Stimulated activated CD4-positive, alpha-beta T cell treated with anti-CD3 and anti-CD28 coated beads, TNF-alpha, amount 100 ng/mL, for 4 hours (primary cell): ENCODE measurements around the gene TRAPPC5.

Experiments used
- DNase-seq, 3 experiments: peaks; one replicate each; pipeline ENCODE4 v3.0.0-alpha.2; 2020; ENCODE audit warnings: low read depth in 3 of 3

The TRAPPC5 gene

DNA sequence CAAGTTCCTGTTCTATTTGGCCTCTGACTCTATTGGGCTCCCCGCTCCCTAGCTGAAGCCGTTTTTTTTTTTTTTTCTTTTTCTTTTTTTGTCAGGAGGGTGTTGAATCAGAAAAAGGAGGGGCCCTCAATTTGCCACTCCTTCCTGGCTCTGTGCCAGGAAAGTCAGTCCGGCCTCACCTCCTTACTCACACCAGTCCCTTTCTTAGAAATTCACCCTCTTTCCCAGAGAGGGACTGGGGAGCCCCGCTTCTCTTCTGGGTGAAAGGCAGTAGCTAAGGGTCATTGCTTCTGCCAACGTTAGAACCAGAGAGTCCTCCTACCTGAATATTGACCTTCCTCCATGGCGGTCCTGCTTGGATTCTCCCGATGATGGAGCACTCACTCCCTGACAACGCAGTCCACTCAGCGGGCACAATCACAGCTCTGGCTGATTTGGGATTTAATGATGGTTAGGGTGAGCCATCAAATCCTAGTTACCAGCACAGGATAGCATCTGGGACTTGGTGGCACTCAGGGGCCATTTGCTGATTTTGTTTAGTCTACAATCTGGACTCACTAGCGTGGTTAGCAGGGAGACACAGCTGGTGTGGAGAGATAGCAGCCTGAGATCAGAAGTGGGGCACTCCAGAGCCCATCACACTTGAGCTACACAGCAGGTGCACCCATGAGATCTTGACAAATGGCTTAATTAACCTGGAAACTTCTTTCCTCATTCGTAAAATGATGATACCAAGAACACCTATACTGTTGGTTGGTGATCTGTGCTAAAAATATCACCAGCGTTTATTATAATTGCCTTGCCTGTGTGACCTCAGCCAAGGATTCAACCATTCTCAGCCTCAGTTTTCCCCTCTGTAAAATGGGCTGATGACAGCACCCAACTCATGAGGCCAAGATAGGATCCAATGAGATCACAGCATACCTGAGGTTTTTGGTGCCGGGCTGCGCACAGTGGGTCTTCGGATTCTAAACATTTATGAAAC, 19.1 kb downstream of the TRAPPC5 start:
- DNase-seq: no peak

DNA sequence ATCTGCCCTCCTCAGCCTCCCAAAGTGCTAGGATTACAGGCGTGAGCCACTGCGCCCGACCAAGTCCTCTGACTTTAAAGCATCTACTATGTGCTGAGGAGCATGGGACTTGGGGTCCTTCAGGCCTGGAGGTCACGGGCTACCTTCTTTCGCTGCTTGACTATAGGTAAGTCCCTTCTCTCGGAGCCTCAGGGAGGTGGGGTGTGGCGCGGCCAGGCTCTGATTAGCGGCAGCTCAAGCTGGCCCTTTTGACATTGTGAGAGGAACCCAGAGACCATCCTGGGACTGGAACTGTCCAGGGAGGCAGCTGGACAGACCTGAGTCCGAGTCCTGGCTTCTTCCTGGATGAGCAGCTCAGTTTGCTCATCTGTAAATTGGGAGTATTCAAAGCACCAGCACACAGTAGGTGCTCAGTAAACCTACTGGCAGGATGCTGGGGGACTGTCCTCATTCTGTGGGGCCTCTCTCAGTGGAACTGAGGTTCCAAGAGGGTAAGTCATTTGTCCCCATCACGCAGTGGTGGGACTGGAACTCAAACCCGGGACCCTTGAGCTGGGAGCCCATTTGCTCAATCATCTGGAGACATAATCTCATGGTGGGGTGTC, 20.5 kb downstream of the TRAPPC5 start:
- no peak for DNase-seq

DNA sequence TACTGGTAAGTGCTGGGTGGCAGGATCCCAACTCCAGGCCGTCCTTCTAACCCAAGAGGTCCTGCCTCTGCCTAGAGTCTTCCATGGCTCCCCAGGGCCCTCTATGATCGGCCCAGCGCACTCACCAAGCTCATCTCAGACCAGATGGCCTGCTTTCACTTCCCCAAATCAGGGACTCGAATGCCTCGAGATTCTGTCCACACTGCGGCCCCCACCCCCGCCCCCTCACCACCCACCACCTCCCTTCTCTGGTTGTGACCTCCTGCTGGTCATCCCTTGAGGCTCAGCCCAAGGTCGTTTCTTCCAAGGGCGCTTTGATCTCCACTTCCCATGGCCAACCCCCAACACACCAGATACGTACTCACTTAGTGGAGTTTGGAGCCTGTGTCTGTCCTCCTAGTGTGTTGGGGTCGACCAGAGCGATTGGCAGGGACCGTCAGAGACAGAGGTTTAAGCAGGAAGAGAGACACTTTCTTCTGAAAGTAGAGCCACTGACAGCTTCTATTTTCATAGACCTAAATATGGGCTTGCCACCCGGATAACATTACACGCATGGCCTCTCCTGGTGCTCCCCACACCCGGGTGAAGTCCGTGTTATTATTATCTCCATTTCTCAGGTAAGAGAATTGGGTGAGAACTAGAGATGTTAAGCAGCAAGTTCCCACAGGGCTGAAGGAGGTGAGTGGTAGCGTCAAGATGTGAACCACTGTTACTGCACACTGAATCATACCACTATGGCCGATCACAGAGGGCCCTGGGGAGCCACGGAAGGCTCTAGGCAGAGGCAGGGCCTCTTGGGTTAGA, 21.2 kb downstream of the TRAPPC5 start, which contains the start of gene FCER2:
TSS of gene FCER2 (minus strand) at position 478 of the 804 bp plus-strand sequence. CDS start 2,371 bp downstream, outside the sequence.
- DNase-seq: no peak

DNA sequence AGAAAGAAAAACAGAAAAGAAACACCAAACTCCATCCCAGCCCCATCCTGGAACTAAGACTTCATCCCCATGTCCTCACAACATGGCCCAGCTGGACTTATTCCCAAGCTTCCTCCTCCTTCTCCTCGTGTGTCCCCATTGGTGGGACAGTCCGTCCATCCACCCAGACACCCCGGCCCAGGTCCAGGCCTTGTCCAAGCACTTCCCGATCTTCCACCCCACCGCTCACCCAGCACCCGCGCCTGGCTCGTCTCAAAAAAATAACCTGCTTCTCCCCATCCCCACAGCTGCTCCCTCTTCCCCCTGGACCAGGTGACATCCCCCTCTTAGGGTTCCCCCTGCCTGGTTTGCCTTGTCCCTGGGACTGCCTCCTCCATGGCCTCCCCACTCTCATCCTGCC, 22.7 kb downstream of the TRAPPC5 start:
- DNase-seq: no peak

DNA sequence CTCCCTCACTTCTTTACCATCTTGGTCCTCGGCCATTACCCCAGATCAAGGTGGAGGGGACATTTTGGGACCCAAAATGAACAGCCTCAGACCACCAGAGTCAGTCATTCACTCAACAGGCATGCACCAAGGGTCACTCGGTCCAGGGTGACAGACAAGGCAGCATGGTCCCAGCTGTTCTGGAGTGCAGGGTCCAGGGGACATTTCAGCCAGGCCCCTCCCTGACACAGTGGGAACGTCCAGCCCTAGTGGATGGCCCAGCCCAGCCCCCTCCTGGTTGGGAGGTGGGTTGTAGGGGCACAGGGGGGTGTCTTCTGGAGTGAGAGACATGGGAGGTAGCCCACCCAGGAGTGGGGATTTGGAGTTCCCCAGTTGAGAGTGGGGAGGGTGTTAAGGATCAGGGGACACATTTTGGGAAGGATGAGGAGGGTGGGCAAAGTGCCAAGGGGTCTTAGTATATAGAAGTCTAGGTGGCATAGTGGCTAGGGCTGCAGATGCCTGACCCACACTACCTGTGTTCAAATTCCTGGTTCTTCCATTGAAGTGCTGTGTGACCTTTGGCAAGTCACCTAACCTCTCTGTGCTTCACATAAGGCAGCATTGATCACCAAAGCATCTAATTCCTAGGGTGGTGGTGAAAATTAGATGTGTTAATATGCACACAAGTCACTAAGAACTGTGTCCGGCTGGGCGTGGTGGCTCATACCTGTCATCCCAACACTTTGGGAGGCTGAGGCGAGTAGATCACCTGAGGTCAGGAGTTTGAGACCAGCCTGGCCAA, 23.8 kb downstream of the TRAPPC5 start:
- no peak for DNase-seq

DNA sequence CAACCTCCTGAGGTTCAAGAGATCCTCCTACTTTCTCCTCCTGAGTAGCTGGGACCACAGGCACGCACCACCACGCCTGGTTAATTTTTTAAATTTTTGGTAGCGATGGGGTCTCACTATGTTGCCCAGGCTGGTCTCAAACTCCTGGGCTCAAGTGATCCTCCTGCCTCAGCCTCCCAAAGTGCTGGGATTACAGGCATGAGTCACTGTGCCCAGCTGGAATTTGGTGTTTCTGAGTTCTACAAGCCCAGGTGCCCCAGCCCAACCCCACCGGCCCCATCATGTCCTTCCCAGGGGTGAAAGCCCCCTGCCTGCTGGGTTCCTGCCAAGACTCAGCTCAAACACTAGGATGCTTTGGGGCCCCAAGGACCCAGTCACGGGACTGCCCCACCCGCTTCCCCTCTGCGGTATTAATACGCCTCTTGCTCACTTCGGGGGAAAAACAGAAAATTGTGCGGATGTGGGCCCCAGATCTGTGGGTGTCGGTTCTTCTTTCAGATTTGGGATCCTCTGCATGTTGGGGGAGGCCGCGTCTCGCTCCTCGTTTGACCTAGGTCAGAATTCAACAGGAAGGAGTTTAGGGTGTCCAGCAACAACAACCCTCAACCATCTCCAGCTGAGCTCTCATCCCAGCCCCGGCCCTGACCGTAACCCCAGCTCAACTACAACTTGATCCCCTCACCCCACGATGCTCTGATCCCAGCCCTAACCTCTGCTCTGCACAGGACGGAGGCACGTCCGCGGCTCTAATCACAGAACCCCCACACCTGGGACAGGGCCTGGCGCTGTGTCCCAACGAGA, 25.0 kb downstream of the TRAPPC5 start:
- DNase-seq: peak; percentile 47 to 64 (median 61)

DNA sequence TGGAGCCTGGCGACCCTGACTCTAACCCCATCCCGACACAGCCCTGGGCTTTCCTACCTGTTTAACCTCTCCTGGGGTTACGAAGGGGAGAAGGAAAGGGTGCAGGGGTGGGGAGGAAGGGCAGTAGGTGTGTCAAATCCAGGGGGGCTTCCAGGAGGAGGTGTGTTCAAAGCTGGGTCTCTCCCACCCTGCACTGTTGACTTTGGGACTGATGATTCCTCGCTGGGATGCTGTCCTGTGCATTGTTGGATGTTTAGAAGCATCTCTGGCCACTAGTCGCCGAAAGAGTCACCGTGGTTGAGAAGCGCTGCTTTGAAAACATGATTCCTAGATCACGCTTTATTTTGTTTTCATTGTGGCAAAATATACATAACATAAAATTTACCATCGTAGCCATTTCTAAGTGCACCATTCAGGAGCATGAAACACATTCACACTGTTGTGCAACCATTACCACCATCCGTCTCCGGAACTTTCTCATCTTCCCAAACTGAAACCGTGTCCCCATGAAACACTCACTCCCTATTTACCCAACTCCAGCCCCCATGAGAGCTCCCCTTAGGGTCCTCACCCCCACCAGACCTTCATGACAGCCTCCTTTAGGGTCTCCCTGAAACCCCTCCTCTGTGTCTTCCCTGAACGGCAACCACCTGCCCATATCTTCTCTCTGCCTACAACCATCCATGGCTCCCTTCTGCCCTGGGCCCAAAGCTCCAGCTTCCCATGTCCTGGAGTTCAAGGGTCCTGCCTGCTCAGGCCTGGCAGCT, 25.7 kb downstream of the TRAPPC5 start:
- DNase-seq: no peak

DNA sequence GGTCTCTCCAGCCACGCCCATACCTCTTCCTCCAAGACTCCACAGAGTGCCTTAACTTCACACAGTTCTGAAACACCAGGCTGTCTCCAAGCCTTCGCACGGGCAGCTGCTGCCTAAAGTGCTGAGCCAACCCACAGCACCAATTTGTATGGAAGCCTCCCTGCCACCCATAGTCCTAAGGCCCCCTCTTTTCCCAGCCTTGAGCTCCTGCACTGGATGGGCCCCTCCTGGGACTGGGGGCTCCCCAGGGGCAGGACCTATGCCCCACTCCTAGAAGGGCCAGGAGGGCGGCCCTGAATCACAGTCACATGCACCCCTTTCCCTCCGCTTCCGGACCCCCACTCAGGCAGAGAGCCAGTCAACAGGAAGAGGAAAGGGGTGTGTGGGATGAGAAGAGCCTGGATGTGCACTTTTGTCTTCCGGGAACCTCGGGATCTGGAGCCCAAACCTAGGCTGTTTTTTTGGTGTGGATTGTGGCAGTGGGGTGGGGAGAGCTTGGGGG, 26.4 kb downstream of the TRAPPC5 start:
- DNase-seq: no peak

DNA sequence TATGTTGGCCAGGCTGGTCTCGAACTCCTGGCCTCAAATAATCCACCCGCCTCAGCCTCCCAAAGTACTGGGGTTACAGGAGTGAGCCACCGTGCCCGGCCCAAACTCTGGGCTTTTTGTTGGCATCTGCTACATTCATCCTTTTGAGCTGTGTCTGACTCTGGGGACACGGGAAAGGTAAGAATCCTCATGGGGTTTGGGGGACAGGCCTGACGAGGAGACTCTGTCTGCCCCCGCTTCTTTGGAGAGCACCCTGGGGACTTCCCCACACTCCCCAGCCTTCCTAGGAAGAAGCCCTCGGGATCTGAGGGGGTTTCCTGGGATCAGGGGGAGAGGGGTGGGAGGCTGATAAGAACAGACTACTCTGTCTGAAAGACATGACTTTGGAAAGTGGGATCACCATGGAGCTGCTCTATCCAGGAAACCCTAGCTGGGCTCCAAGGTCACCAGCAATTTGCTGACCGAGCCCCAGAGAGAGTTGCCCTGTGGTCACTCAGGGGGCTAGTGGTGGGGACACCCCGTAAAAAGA, 29.4 kb downstream of the TRAPPC5 start:
- DNase-seq: no peak

DNA sequence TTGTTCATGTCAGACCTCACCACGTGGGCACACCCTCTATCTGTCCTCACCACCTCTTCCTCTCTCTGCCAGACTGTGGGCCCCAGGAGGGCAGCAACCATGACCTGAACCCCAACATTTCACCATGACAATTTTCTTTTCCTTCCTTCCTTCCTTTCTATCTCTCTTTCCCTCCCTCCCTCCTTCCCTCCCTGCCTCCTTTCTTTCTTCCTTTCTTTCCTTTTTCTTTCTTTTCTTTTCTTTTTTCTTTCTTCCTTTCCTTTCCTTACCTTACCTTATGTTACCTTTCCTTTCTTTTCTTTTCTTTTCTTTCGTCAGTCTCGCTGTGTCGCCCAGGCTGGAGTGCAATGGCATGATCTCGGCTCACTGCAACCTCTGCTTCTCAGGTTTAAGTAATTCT, 30.0 kb downstream of the TRAPPC5 start:
- no peak for DNase-seq

DNA sequence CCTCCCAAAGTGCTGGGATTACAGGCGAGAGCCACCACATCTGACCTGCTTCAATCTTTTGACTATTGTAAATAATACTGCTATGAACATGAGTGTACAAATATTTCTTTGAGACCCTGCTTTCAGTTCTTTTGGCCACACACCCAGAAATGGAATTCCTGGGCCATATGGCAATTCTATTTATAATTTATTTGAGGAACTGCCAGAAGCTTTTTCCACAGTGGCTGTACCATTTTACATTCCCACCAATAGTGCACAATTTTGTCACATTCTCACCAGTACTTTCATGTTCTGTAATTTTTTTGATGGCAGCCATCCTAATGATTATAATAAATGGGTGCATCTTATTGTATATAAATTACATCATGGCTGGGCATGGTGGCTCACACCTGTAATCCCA, 35.0 kb downstream of the TRAPPC5 start:
- DNase-seq: no peak

DNA sequence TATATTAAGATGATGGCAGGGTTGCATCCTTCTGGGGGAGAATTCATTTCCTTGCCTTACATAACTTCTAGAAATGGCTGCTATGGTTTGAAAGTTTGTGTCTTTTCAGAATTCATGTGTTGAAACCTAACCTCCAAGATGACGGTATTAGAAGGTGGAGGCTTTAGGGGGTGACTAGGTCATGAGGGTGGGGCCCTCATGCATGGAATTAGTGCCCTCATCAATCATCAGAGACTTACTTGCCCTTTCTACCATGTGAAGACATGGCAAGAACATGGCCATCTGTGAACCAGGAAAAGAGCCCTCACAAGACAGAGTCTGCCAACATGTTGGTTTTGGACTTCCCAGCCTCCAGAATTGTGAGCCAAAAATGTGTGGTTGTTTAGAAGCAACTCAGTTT, 36.1 kb downstream of the TRAPPC5 start:
- DNase-seq: no peak

DNA sequence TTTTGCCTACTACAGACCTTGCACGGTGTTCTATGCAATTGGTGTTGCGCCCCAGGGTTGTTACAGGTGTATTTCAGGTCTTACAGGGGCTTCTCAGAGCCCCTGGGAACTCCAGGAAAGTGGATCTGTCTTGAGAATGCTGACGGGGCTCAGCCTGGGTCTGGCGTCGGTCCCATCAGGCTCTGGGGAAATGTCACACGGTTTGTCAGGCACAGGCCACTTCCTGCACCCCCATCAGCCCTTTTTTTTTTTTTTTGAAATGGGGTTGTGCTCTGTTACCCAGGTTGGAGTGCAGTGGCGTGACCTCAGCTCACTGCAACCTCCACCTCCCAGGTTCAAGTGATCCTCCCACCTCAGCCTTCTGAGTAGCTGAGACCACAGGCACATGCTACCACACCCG, 38.0 kb downstream of the TRAPPC5 start:
- DNase-seq: no peak

DNA sequence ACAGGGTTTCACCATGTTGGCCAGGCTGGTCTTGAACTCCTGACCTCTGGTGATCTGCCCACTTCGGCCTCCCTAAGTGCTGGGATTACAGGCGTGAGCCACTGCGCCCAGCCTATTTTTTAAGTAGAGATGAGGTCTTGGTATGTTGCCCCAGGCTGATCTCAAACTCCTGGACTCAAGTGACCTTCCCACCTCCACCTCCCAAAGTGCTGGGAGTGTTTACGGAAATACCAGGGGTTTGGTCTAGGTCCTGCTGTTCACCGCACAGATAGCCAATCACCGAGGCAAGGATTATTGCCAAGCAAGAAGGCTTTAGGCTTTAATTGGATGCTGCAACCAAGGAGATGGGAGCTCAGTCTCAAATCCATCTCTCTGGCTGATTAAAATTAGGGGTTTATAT, 39.7 kb downstream of the TRAPPC5 start:
- DNase-seq: no peak

DNA sequence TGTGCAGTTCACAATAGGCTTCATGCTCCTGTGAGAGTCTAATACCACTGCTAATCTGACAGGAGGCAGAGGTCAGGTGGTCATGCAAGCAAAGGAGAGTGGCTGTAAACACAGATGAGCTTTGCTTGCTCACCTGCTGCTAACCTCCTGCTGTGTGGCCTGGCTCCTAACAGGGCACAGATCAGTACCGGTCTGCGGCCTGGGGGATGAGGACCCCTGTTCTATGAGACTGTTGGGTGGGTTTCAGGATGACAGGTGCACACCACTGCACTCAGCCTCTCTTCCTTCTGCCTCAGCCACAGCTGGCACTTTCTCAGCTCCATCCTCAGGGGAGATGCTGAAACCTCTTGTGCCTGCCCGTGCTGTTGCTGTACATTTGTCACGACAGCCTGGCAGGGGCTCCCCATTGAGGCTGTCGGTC, 41.6 kb downstream of the TRAPPC5 start:
- no peak for DNase-seq

DNA sequence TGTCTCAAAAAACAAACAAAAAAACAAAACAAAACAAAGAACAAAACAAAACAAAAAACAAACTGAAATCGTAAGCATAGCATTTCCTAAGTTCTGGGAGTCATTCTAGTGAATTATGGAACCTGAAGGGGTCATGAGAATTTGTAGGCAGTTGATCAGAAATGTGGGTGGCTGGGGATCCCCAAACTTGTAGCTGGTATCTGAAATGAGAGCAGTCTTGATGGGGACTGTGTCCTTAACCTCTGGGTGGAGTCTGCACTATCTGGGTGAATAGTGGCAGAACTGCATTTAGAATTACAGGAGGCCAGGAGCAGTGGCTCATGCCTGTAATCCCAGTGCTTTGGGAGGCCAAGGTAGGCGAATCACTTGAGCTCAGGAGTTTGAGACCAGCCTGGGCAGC, 45.2 kb downstream of the TRAPPC5 start:
- DNase-seq: no peak

DNA sequence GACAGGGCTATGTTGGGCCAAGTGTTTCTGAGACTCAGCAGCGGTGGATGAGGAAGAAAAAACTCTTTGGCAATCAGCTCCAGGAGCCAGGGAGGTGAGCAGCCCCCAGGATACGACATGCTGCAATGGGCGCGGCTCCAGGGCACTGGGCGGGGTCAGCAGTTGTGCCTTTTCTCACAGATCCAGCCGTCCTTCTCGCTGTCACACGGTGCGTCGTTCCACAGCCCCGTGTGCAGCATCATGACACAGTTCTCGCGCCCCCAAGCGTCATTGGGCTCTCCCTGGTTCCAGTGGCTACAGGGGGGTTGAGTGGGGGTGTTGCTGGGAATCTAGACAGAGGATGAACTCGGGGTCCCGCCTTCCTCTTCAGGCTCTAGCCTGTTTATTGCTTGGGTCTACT, 48.6 kb downstream of the TRAPPC5 start:
- no peak for DNase-seq

DNA sequence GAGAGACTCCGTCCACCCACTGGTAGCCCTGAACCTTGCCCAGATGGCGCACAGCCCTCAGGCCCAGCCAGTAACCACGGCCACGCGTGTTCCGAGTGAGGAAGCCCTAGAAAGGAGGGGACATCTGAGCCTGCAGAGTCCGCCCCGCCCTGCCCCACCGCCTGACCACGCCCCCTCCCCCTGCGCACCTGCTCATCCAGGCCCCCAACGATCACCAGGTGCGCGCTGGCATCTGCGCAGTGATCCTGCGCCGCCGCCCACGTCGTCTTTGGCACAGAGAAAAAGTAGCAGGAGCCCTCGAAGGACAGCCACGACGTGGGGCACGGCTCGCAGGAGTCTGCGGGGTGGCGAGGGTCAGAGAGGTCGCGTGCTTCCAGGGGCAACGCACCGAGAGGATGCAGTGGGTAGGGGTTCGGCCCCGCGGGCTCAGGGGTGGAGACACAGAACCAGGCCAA, 49.2 kb downstream of the TRAPPC5 start:
- DNase-seq: no peak
